WTC11 (cell line): Measurements from ENCODE around the gene PTGR2.

Source experiments
- SMAD3 ChIP-seq: sonication (generic); formaldehyde crosslinking; IDR thresholded peaks from 2 replicates; pipeline ENCODE4 v1.8.0; 2022; ENCODE audit warnings: missing genetic modification reagents, mild to moderate bottlenecking, borderline replicate concordance
- SP1 ChIP-seq: sonication (generic); formaldehyde crosslinking; conservative IDR thresholded peaks from 2 replicates; pipeline ENCODE4 v1.8.1; 2022; ENCODE audit warnings: missing genetic modification reagents
- TF ChIP-seq, protein P1 (sequence below): fragments of 200-600 bp; IDR thresholded peaks from 2 replicates; pipeline ENCODE4 v1.8.0; 2022; ENCODE audit warnings: antibody characterized with exemption
- TF ChIP-seq, protein P2 (sequence below): sonication (generic); formaldehyde crosslinking; IDR thresholded peaks from 2 replicates; pipeline ENCODE4 v1.8.0; 2022; ENCODE audit warnings: mild to moderate bottlenecking, missing genetic modification reagents
- TF ChIP-seq, protein P3 (sequence below): fragments of 250-450 bp; sonication (Bioruptor Pico); IDR thresholded peaks from 2 replicates; pipeline ENCODE4 v2.1.2; 2022; ENCODE audit warnings: mild to moderate bottlenecking, moderate library complexity

DNA sequence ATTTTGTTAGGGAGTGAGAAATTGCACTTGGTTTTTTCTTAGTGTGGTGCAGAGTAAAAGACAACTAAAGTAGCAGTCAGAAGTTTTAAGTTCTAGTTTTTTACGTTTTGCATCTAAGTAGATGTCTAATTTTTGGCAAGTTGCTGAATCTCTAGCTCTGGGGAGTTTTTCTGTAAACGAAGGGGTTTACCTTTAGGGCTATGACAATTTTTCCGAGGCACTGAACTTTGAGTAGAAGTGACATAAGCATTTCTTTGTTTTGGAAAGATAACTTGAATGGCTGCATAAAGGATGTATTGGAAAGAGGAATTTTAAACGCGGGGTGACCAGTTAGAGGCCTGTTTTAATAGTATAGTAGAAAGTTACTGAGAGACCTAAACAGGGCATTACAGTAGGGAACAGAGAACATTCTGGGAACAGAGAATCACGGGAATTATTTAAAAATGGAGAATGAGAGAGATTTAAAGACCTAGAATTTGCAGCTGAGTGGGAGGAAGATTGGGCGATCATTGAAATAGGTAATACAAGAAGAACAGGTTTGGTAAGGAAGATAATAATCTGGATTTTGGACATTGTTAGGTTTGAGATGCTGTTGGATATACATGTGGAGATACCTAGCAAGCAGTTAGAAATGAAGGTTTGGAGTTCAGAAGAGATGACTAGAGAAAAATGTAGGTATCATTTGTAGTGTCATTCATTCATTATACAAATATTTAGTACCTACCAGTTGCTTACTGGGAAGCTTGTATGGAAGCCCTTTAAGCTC lies 36.2 kb downstream of the PTGR2 start:
- TF ChIP-seq SP1 (CRISPR knock-in tag) (no peak), SMAD3 (CRISPR knock-in tag) (no peak)
- TF ChIP-seq, protein P1, sequence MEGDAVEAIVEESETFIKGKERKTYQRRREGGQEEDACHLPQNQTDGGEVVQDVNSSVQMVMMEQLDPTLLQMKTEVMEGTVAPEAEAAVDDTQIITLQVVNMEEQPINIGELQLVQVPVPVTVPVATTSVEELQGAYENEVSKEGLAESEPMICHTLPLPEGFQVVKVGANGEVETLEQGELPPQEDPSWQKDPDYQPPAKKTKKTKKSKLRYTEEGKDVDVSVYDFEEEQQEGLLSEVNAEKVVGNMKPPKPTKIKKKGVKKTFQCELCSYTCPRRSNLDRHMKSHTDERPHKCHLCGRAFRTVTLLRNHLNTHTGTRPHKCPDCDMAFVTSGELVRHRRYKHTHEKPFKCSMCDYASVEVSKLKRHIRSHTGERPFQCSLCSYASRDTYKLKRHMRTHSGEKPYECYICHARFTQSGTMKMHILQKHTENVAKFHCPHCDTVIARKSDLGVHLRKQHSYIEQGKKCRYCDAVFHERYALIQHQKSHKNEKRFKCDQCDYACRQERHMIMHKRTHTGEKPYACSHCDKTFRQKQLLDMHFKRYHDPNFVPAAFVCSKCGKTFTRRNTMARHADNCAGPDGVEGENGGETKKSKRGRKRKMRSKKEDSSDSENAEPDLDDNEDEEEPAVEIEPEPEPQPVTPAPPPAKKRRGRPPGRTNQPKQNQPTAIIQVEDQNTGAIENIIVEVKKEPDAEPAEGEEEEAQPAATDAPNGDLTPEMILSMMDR: no peak
- TF ChIP-seq, protein P2, sequence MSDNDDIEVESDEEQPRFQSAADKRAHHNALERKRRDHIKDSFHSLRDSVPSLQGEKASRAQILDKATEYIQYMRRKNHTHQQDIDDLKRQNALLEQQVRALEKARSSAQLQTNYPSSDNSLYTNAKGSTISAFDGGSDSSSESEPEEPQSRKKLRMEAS (CRISPR knock-in tag): no peak
- TF ChIP-seq, protein P3, sequence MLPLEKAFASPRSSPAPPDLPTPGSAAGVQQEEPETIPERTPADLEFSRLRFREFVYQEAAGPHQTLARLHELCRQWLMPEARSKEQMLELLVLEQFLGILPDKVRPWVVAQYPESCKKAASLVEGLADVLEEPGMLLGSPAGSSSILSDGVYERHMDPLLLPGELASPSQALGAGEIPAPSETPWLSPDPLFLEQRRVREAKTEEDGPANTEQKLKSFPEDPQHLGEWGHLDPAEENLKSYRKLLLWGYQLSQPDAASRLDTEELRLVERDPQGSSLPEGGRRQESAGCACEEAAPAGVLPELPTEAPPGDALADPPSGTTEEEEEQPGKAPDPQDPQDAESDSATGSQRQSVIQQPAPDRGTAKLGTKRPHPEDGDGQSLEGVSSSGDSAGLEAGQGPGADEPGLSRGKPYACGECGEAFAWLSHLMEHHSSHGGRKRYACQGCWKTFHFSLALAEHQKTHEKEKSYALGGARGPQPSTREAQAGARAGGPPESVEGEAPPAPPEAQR (CRISPR knock-in tag): no peak
